ENCODE data around the gene CMTM3. TPM values are rescaled to one million over a fixed set of nuclear protein-coding genes. Genes with fewer than 3 reads are reported as not detected.

Gene CMTM3
- total RNA-seq, 1 donor from 2014 or later: 48.2 TPM

- no peak for DNase-seq (ENCODE audit: low spot score, unreplicated experiment)
- no peaks in the 10 kb centered on the region for H3K4me1 Mint-ChIP-seq (ENCODE audit: low read depth)
- peak overlapping the region; percentile 54 for H3K27ac Mint-ChIP-seq
- H3K36me3 Mint-ChIP-seq (ENCODE audit: insufficient read depth): no peaks in the 10 kb centered on the region
- H3K4me3 Mint-ChIP-seq (ENCODE audit: low read depth): no peak overlapping the region
- peaks cover 9% of the 10 kb centered on the region for H3K27me3 Mint-ChIP-seq
- TF ChIP-seq CTCF (IDR thresholded peaks at IDR 0.05; ENCODE audit: unreplicated experiment): no peak
- H3K9me3 Mint-ChIP-seq (ENCODE audit: low read depth): no peaks in the 10 kb centered on the region
Measured at GRCh38 chr16:66585481-66586239, 18.8 kb upstream of the CMTM3 start.

GRCh38 chr16:66587881-66588600 lies 16.5 kb upstream of the CMTM3 start:
- no peak overlapping the region for H3K4me3 Mint-ChIP-seq (ENCODE audit: low read depth)
- H3K27ac Mint-ChIP-seq: no peak overlapping the region
- no peak for TF ChIP-seq CTCF (IDR thresholded peaks at IDR 0.05; ENCODE audit: unreplicated experiment)
- no peaks in the 10 kb centered on the region for H3K36me3 Mint-ChIP-seq (ENCODE audit: insufficient read depth)
- no peaks in the 10 kb centered on the region for H3K27me3 Mint-ChIP-seq
- H3K9me3 Mint-ChIP-seq (ENCODE audit: low read depth): no peaks in the 10 kb centered on the region
- DNase-seq (ENCODE audit: low spot score, unreplicated experiment): no peak
- no peaks in the 10 kb centered on the region for H3K4me1 Mint-ChIP-seq (ENCODE audit: low read depth)

GRCh38 chr16:66588981-66589713 lies 15.4 kb upstream of the CMTM3 start:
- Mint-ChIP-seq H3K4me1 (ENCODE audit: low read depth) (no peaks in the 10 kb centered on the region), H3K27ac (no peak overlapping the region), H3K4me3 (ENCODE audit: low read depth) (no peak overlapping the region), H3K9me3 (ENCODE audit: low read depth) (no peaks in the 10 kb centered on the region), H3K27me3 (no peaks in the 10 kb centered on the region), H3K36me3 (ENCODE audit: insufficient read depth) (no peaks in the 10 kb centered on the region)
- no peak for DNase-seq (ENCODE audit: low spot score, unreplicated experiment)
- peak; percentile 41 for TF ChIP-seq CTCF (IDR thresholded peaks at IDR 0.05; ENCODE audit: unreplicated experiment)

GRCh38 chr16:66590322-66590721 lies 14.2 kb upstream of the CMTM3 start:
- Mint-ChIP-seq H3K9me3 (ENCODE audit: low read depth) (no peaks in the 10 kb centered on the region), H3K27ac (no peak overlapping the region), H3K4me3 (ENCODE audit: low read depth) (no peak overlapping the region), H3K27me3 (no peaks in the 10 kb centered on the region), H3K36me3 (ENCODE audit: insufficient read depth) (no peaks in the 10 kb centered on the region), H3K4me1 (ENCODE audit: low read depth) (no peaks in the 10 kb centered on the region)
- no peak for TF ChIP-seq CTCF (IDR thresholded peaks at IDR 0.05; ENCODE audit: unreplicated experiment)
- DNase-seq (ENCODE audit: low spot score, unreplicated experiment): no peak

- H3K27me3 Mint-ChIP-seq: no peaks in the 10 kb centered on the region
- no peak overlapping the region for H3K27ac Mint-ChIP-seq
- no peaks in the 10 kb centered on the region for H3K36me3 Mint-ChIP-seq (ENCODE audit: insufficient read depth)
- no peaks in the 10 kb centered on the region for H3K9me3 Mint-ChIP-seq (ENCODE audit: low read depth)
- no peak for DNase-seq (ENCODE audit: low spot score, unreplicated experiment)
- no peak overlapping the region for H3K4me3 Mint-ChIP-seq (ENCODE audit: low read depth)
- TF ChIP-seq CTCF (IDR thresholded peaks at IDR 0.05; ENCODE audit: unreplicated experiment): no peak
- H3K4me1 Mint-ChIP-seq (ENCODE audit: low read depth): no peaks in the 10 kb centered on the region
Measured at GRCh38 chr16:66591018-66591417, 13.5 kb upstream of the CMTM3 start.
